HG02678 (cell line): ENCODE data around the gene EXOC3.
A peak's percentile ranks its signal among the peaks of the same experiment; 100 is the strongest.
"Not testable (repeated sequence)": the region's sequence is repeated elsewhere in the genome, so short reads cannot be mapped to it uniquely, and the experiment has no call there.

Experiments
- ATAC-seq: cut with Tn5 transposase; IDR thresholded peaks from one replicate; pipeline ENCODE4 v1.9.1; 2021; ENCODE audit warnings: mild to moderate bottlenecking, moderate library complexity; ENCODE audit not compliant: unreplicated experiment

EXOC3 gene

DNA sequence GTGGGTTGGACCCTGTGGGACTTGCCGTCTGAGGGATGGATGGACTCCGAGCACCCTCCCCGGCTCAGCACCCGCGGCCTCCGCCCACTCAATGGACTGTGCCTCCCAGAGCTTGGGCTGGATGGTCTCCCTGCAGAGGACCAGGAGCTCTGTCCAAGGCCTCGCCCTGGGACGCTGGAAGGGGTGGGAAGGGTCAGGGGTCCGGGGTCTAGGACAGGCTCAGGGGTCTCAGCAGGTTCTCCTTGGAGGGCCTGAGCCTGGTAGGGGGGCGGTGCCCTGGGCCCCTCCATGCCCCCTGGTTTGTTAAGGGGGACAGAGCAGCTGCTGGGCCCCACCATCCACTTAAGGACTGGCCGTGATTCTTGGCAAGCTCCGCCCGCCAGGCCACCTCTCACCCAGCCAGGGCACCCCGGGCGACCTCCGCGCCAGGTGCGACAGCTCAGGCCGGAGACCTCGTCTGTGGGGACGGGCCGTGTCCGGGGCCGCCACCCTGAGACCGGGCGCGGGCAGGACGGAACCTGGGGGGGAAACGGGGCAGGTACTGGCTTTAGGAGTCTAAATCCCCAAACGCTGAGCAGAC lies 29.2 kb downstream of the EXOC3 start:
- peak; percentile 21 for ATAC-seq

DNA sequence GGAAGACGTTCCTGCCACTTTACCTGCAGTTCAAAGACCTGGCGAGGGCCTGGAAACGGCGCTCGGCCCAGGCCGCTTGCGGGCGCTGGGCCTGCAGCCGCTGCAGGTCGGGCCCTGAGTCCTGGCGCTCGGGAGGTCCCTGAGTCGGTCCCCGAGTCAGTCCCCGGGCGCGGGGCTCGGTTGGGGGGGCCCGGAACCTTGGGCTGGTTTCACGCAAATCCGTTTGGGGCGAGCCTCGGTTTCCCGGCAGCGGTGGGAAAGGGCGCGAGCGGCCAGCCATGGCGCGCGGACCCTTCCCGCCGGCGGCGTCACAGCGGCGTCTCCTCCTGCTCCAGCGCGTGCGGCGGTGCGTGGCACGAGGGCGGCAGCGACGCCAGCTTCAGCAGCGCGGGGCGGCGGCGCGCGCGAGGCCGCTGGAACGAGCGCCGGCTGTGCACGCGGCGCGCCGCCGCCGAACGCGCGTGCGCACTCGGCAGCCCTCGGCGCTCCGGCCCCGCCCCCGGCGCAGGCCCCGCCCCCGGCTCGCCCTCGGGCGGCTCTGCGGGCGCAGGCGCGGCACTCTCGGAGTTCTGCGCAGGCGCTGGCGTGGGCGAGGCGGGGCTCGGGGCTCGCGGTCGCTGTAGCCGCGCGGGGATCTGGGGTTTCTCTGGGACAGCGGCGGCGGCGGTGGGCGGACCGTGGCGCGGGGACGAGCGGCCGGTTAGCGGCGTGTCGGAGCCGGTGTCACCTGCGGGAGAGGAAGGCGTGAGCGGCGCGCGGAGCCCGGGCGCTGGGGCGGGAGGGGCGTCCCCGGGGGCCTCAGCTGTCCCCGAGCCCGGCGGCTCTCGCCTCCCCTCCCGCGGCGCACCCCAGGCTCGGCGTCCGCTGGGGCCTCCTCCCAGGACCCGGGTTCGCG lies 29.9 kb downstream of the EXOC3 start:
- ATAC-seq: peak; percentile 71

DNA sequence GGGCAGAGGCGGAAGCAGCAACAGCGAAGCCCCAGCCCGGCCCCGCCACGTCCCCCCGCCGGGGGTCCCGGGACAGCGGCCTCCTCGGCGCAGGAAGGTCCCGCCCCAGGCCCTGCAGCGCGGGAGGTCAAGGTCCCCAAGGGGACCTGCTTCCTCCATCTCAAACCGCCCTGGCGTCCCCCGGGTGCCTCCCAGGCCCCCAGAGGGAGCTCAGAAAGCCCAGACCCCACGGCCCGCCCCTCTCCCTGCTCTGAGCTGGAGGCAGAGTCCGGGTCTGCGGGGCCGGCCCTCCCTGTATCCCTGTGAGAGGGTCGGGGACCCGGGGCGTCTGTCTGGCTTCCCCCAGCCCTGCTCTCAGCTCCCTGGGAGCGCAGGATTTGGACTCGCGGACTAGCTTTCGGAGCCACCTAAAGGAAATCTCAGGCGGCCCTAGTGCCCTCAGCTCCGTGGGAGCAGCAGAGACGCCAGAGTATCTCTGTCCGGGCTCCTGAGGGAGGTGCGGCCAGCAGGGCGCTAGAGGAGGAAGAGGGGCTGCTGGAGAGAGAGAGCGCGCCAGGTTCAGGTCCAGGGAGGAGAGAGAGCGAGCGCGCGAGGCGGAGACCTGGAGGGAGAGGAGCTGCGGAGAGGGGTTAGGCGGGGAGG lies 30.7 kb downstream of the EXOC3 start:
- ATAC-seq: peak; percentile 26

DNA sequence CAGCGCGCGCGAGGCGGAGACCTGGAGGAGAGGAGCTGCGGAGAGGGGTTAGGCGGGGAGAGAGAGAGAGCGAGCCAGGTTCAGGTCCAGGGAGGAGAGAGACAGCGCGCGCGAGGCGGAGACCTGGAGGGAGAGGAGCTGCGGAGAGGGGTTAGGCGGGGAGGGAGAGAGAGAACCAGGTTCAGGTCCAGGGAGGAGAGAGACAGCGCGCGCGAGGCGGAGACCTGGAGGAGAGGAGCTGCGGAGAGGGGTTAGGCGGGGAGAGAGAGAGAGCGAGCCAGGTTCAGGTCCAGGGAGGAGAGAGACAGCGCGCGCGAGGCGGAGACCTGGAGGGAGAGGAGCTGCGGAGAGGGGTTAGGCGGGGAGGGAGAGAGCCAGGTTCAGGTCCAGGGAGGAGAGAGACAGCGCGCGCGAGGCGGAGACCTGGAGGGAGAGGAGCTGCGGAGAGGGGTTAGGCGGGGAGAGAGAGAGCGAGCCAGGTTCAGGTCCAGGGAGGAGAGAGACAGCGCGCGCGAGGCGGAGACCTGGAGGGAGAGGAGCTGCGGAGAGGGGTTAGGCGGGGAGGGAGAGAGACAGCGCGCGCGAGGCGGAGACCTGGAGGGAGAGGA lies 31.4 kb downstream of the EXOC3 start:
- ATAC-seq: not testable (repeated sequence)

DNA sequence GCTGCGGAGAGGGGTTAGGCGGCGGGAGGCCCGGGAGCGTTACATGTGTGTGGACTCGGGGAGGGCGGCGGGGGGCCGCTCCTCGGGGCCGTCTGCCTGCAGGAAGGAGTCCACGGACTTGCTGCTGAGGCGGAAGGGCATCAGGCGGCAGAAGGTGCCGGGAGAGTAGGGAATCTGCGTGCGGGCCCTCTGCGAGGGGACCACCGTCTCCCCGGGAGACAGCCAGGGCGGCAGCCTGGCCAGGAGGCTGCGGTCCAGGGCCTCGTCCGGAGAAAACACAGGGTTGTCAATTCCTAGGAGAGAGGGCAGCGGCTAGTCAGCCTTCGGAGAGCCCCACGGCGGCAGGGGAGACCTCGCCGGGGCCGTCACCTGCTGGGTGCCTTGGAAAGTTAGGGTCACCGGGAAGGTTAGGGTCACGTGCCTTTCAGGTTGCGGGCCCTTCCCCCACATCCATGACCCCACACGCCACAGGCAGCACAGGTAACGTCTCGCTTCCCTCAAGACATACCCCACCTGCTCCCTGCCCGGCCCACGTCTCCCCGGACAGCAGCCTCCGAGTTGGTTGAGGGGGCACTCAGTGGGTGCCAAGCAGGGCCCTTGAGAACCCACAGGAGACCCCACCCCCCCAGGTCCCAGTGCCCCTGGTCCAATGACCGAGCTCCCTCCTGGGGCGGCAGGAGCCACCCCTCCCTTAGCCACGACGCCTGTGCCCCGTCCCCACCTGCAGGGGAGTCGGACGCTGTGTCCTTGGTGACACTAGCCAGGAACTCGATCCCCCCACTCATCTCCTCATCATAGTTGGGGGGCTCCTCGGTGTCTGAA lies 32.1 kb downstream of the EXOC3 start:
- no peak for ATAC-seq

DNA sequence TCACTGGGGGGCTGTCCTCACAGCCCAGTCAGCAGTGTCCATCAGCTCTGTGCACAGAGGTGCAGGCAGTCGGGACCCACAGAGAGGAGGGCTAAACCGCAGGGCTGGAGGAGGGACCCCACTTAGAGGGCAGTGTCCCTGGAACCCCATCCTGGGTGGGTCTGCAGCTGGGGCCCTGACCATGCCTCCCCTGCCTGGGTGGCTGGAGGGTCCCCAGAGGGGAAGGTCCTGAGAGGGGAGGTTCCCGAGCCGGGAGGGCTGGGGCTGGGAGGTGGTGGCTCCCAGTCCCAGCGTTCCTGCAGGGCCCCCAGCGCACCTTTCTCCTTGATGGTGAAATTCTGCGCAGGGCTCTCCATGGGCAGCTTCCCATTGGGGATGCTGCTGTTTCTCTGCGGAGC lies 32.7 kb downstream of the EXOC3 start:
- ATAC-seq: no peak

DNA sequence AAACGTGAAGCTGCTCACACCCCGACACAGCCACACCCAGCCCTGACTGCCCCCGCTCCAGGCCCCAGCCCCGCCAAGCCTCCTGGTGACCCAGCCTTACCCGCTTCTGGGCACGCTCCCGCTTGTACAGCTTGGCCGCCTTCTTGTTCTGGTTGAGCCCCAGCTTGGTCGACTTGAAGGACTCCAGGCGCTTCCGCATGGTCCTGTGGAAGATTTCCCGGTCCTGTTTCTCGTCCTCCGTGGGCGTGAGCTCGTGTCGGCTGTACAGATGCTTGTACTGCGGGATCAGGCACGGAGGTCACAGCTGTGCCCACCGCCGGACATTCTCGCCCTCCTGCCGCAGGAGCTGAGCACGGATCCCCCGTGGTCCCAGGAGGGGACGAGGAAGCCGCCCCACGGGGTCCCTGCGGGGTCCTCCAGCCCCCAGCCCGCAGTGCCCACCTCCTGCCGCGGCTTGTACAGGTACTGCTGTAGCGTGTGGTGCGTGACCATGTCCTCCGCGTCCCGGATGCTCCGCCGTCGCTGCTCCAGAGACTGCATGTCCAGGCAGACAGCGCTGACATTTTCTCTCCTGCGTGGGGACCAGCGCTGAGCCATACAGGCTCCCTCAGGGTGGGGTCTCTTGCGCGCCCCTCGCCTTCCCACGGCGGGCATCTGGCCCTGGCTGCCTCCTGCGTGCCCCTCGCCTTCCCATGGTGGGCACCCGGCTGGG lies 33.3 kb downstream of the EXOC3 start:
- no peak for ATAC-seq

DNA sequence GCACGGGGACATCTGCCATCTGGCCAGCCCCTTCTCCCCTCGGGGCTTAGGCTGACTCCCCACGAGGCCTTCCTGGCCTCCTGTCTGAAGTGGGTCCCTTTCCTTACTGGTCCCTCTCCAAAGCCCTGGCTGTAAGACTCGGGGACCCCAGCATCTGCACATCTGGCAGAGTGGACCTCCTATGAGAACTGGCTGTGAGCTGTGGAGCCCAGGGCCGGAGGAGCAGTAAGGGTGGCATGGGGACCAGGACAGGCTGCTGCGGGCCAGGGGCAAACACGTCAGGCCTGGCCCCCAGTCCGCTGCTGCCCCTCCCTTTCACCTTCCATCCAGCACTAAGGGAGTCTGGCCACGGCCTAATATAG lies 33.8 kb downstream of the EXOC3 start:
- ATAC-seq: no peak

DNA sequence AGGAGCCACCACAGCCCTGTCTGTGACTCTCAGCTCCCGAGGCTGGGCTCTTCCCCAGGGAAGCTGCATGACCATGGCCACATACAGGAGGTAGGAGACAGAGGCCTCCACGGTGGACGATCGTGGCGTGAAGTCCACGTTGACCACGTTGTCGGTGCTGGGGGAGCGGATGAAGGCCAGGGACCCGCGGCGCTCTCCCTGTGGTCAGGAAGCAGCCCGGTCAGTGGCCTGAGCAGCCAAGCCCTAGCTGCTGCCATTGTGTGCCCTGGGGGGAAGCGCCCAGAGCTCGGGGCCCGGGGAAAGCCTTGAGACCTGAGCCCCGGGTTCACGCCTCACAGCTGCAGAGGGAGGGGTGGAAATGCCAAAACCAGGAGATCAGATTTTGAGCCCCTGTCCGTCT lies 34.3 kb downstream of the EXOC3 start:
- ATAC-seq: no peak

DNA sequence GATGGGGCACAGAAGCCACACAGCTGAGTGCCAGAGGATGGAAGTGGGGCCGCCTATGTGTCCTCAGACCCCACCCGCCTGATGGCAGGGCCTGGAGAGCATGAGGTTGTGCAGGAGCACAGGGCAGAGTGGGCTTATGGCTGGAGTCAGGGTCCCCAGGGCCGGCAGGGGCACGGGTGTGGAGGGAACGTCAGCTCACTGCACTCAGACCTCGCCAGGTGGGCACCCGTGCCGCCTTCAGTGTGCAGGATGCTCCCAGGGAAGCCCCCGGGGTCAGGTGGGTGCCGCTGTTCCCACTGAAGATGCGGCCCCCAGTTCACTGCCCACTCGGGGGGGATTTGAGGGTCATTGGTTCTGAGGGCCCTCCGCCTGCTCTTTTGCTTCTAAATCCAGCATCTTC lies 34.9 kb downstream of the EXOC3 start:
- no peak for ATAC-seq

DNA sequence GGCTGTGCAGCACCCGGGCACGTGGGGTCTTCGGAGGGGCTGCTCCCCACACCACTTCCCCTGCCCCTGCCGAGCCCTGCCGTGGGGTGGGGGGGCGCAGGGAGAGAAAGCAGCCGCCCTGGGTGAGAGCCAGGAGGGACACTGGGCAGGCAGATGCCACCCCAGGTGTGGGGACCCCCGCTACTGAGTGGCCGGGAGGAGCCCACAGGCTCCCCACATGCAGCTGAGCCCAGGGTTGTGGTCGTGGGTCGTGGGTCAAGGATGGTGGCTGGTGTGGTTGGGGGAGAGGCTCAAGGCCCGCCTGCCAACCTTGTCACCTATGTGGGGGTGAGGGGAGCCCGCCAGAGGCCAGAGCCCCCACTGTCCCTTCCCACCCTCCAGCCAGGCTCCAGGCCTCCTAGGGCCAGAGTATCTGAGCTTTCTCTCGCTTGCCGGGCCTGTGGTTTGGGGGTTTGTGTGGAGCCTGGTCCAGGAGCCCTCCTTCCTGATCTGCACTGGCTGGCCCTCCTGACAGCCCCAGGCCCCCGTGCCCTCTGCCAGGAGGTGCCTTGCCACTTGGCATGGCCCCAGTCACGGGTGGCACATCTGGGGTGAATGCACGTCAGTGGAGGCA lies 35.5 kb downstream of the EXOC3 start:
- no peak for ATAC-seq

DNA sequence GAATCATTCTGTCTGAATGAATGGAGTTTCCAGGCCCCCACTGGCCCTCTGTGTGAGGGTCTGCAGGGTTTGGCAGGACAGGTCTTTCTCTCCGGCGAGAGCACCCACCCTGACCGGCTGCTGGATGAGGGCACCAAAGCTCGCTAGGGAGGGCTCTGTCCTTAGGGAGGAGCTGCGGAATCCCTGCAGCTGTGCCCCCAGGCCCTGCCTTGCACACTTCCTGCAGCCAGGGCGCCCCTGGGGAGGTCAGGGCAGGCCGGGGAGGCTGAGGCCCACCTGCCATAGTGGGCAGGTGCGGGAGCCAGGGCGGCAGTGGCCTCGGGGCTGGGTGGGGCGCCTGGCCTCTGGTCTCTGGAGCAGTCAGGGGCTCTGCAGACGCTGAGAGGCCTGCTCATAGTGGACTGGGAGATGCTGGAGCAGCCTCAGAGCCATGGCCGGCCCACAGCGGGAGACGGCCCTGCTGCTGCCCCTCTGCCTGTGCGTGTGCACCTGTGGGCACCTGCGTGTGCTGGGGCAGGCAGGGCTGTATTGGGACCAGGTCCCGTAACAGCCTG lies 36.1 kb downstream of the EXOC3 start:
- ATAC-seq: no peak

DNA sequence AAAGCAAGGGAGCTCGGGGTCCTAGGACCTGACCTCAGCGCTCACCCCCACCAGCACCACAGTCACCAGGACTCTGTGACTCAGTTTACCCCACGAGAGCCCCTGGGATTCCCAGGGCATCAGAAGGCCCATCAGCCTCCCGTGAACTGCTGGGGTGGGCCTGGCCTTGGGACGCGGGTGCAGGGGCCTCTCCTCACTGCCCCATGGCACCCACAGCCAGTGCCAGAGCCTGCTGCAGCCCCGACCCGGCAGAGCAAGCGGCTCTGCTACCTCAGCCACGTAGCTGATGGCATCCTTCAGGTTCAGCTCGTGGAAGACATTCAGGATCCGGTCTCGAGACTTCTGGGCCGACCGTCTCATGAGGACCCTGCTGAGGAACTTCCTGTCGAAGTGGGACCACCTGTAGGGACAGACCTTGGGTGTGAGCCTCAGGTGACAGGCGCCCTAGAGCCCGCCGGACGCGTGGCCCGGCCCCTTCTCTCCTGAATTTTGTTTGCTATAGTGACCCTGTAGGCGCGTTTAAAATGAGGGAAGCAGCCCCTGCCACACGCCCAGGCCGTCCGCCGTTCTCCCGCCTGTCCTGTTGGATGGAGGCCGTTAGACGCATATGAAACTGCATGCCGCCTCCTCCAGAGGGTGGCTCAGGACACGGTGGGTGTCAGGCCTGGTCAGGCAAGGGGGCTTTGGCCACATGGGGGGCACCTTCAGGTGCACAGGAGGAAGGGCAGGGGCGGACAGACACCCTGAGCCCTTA lies 36.8 kb downstream of the EXOC3 start:
- ATAC-seq: no peak

DNA sequence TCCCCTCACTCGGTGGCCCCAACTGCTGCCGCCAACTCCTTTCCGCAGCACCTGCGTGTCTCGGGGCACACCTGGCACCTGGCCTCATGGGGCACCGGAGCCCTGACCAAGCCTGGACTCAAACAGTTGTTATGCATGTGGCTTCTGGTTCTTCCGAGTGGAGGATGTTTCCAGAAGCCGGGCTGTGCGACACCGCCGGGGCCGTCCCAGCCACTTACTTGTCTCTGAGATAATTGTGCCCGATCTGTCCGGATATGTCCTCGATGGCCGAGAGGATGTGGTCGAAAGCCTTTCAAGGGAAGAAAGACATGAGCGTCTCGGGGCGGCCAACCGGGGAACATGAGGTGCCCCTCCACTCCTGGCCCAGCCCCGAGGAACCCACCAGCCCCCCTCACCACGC lies 38.4 kb downstream of the EXOC3 start:
- ATAC-seq: no peak

DNA sequence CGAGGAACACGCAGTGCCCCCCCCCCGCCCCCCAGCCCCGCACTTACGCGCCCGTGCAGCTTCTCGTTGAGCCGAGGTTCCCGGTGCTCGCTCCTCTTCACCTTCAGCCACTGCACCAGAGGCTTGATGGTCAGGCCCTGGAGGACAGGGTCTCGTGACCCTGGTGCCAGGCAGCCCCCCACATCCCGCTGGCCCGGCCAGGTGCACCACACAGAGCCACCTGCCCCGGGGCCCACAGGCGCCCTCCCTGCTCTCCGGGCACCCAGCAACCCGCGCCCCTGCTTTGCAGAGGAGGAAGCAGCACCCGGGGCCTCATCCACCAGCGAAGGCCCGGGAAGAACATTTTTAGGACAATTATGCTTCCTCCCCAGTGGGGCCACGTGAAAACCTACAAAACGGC lies 39.0 kb downstream of the EXOC3 start:
- no peak for ATAC-seq

DNA sequence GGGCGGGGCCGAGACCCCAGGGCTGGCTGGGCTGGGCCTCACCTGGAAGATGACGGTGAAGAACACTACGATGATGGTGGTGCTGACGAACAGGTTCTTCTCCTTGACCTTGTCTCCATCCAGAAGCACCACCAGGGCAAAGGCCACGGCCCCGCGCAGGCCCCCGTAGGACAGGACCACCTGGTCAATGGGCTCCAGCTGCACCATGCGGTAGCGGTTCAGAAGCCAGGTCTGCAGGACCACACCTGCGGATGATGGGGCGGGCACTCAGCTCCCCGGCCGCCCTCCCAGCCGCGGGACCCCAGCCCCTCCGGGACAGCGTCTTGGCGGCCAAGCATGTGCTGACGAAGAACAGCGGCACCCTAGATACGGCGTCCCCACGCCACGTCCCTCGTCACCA lies 39.5 kb downstream of the EXOC3 start:
- no peak for ATAC-seq

DNA sequence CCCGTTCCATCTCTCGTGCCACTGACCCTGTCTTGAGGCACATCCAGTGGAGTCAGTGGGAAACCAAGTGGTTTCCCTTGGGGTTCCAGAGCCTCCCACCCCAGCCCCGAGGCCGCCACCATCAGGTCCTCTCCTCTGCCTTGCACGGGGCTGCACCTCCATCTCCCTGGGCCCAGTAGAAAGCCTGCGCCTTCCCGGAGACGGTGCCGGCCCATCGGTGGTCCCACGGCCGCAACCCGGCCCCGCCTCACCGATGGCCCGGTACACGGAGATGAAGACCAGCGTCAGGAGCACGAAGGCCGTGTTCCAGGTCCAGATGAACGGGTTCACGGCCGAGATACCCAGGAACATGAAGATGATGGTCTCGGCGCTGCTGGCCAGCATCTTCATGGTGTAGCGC lies 40.0 kb downstream of the EXOC3 start:
- no peak for ATAC-seq

DNA sequence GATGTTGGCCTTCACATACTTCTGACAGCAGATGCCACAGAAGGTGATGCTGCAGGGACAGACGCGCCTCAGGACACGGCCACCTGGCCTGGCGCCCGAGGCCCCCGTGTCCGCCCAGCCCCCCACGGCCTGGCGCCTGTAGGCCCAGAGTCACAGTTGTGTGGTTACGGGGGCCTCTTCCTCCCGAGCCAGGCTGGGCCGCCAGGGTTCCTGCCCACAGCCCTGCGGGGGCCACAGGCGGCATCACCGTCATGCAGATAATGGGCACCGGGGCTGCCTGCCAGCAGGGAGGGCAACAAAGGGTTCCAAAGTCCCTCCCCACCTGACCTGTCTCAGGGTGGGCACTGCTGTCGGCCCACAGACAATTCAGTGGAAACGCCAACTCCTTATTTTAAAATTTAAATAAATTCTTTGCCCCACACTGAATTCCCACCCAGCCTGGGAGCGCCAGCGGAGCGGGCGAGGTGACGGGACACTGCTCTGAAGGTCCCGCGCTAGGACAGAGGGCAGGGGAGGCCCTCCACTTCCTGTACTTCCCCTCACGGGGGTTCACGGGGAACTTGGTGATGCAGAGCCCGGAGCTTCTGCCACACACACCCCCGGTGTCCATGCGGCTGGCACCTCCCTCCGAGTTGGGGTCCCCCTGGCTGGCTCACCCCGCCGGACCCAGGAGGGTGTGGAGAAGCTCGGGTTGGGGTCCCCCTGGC lies 40.6 kb downstream of the EXOC3 start:
- no peak for ATAC-seq
